WI38 (cell line): Measurements from ENCODE around the gene ASF1B.
"Not testable (repeated sequence)": the region's sequence is repeated elsewhere in the genome, so short reads cannot be mapped to it uniquely, and the experiment has no call there.

ENCODE experiments used
- H3K4me3 ChIP-seq: 2 replicates; pipeline ENCODE4 v1.5.1; 2011; ENCODE audit warnings: low read depth, mild to moderate bottlenecking, control low read depth, low read length
- TF ChIP-seq, protein P1 (sequence below): IDR thresholded peaks from 2 replicates; pipeline ENCODE4 v1.5.1; 2012; ENCODE audit warnings: low read depth, mild to moderate bottlenecking, control low read depth, low read length

ASF1B gene

DNA sequence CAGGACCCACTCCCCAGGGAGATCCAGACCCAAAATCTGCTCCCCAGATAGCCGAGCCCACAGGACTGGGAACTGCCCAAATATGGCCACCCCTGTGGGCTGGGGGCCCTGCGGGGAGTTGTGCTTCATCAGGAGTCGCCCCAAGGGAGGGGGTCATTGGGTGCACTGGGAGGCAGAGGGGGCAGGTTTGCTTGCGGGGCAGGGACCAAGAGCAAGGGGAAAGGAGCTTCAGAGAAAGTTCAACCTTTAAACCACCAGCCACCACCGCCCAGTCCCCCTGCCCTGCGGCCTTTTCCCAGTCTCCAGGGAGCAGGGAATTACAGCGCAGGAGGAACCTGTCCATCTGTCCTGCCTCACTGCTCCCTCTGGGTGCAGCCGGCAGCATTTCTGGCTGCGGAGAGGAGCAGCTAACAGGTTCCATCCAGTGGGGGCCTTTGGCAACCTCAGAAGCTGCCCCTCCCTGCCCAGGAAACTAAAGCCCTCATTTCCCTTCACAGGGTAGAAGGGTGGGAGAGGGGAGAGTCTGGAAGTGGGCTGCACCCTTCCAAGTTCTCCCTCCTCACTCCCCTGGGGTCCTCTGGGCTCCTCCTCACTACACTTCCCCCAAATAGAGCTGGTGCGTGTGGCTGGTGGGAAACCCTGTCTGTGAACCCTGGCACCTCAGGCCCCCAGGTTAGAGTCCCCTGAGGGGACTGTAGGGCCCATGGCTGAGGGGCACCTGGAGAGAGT is 13.8 kb upstream of the ASF1B start:
- no peak overlapping the region for H3K4me3 ChIP-seq
- TF ChIP-seq, protein P1, sequence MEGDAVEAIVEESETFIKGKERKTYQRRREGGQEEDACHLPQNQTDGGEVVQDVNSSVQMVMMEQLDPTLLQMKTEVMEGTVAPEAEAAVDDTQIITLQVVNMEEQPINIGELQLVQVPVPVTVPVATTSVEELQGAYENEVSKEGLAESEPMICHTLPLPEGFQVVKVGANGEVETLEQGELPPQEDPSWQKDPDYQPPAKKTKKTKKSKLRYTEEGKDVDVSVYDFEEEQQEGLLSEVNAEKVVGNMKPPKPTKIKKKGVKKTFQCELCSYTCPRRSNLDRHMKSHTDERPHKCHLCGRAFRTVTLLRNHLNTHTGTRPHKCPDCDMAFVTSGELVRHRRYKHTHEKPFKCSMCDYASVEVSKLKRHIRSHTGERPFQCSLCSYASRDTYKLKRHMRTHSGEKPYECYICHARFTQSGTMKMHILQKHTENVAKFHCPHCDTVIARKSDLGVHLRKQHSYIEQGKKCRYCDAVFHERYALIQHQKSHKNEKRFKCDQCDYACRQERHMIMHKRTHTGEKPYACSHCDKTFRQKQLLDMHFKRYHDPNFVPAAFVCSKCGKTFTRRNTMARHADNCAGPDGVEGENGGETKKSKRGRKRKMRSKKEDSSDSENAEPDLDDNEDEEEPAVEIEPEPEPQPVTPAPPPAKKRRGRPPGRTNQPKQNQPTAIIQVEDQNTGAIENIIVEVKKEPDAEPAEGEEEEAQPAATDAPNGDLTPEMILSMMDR: no peak

DNA sequence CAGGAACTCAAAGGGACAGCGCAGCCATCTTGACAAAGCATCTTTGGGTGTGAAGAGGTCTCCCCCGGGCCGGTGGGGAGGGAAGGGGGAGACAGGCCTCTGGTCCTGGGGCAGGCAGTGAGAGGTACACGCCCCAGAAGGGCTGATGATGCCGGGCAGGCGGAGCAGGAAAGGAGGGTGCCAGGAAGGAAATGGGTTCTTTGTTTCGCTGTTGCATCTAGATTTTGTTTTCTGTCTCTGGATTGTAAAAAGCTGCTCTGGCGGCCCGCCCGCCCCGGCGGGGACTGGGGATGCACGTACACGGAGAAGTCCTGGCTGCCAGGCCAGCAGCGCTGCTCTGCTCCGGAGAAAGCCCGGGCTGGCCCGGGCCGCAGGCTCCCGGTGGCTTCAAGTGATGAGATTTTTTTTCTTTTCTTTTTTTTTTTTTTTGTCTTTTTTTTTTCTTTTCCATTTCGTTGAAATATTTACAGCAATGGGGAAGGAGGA is 13.2 kb upstream of the ASF1B start:
- no peak overlapping the region for H3K4me3 ChIP-seq
- TF ChIP-seq, protein P1: no peak

DNA sequence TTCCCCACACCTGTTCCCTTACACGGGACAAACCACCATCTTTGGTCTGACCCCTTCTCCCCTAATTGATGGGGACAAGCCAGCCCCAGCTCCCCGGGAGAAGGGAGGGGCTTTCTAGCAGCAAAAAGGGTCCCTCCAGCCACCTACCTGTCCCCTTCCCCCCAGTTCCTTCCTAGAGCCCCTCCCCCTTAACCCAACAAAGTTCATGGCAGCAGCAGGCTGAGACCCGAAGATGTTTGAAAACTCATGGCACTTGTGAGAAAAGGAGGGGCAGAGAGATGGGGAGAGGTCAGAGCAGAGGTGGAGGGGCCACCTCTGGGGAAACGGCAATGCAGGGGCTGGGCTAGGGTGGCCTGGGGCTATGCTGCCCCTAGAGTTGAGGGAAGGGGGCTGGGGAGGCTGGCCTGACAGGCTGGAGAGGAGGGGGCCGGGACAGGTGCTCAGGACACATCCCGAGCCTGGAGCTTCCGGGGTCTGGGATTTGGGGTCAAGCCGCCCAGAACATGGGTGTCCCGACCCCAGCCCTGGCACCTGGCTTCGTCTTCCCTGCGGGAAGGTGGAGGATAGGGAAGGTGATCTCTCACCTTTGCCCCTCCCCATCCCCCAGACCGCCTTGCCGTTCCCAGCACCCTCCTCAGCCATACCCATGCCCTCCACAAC is 12.5 kb upstream of the ASF1B start:
- H3K4me3 ChIP-seq: no peak overlapping the region
- TF ChIP-seq, protein P1: no peak

DNA sequence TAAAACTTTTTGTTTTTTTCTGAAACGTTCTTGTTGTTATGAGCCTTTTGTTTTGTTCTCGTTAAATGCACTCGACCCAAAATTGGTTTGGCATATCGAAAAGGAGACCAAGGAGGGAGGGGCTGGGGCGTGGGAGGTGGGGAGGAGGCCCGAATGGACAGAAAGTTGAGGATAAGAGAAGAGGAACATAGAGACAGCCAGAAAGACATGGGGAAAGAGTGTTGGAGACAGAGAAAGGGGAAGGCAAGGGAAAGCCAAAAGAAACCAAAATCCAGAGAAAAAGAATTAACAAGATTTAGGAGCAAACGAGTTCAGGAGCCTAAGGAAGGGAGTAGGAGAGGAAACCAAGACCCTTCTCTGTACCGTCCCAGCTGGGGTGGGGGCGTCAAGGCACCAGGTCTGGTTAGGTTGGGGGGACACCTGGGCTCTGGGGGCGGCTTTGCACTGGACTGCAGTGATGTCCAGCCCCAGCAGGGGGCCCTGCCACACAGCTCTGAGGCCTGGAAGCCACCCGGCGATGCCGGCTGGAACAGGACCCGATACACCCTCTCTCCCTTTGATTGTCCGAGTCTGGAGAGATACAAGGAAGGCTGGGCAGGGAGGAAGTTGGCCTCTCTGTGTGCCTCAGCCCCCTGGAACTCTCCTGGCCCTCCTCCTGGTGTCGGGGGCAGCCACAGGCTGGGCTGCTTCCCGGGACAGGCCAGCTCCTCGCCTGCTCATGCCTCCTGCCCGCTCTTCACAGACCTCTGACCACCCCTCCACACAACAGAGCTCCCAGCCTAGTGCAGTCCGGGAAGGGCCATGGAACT is 11.6 kb upstream of the ASF1B start:
- H3K4me3 ChIP-seq: no peak overlapping the region
- TF ChIP-seq, protein P1: peak; percentile 94

DNA sequence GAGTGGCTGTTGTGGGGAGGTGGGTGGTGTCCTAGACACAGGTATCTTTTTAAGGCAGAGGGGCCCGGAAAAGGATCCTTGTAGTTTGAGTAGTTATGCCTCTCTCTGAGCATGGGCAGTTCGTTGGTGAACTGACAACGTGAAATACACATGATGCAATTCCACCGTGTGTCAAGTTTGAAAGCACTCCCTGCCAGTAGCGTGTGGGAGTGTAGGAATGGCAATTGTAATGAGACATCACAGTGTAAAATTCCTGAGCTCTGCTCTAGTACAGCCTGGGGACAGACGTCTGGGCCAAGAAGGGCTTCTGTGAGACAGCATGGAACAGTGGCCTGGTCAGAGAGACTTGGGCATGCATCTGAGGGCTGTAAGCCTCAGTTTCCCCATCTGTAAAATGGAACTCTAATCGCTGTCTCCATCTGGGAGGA is 10.4 kb upstream of the ASF1B start:
- H3K4me3 ChIP-seq: no peak overlapping the region
- TF ChIP-seq, protein P1: no peak

DNA sequence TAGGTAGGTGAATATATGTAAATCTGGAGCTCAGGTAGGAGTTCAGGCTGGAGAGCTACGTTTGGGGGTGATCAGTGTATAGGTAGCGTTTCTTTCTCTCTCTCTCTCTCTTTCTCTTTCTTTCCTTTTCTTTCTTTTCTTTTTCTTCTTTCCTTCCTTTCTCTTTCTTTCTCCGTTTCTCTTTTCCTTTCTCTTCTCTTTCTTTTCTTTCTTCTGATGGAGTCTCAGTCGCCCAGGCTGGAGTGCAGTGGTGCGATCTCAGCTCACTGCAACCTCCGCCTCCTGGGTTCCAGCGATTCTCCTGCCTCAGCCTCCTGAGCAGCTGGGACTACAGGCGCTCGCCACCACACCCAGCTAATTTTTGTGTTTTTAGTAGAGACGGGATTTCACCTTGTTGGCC is 9.8 kb upstream of the ASF1B start:
- H3K4me3 ChIP-seq: not testable (repeated sequence)

DNA sequence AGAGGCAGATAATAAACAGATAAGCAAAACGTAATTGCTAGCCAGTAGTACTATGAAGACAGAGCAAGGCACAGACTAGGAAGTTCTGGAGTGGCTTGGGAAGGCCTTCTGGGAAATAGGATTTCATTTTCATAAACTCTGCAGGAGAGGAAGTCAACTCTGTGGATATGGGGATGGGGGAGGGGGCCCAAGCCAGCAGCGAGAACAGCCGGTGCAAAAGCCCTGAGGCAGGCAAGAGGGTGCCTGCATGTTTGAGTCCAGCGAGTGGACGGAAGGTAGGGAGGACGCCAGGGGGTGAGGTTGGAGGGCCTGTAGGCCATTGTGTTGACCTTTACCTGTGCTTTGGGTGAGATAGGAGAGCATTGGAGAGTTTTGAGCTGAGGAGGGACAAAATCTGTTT is 9.0 kb upstream of the ASF1B start:
- TF ChIP-seq, protein P1: no peak
- H3K4me3 ChIP-seq: no peak overlapping the region
